H9 (cell line): ENCODE measurements around the gene AMDHD2. TPM values are rescaled to one million over a fixed set of nuclear protein-coding genes. Genes with fewer than 3 reads are reported as not detected.
"Not testable (repeated sequence)": the region's sequence is repeated elsewhere in the genome, so short reads cannot be mapped to it uniquely, and the experiment has no call there.

Source experiments
- DNase-seq: peaks from one replicate; pipeline ENCODE4 v3.0.0-alpha.2; 2017
- H2AFZ ChIP-seq: one replicate; pipeline ENCODE4 v1.6.1; 2013; ENCODE audit warnings: mild to moderate bottlenecking, low read length, control low read depth, moderate library complexity
- H2AK5ac ChIP-seq: 2 replicates; pipeline ENCODE4 v1.6.1; 2013; ENCODE audit warnings: low read length, control low read depth, mixed read lengths; ENCODE audit not compliant: insufficient read length
- H2BK120ac ChIP-seq: one replicate; pipeline ENCODE4 v1.6.1; 2013; ENCODE audit warnings: low read depth, mild to moderate bottlenecking, low read length, control low read depth, inconsistent platforms; ENCODE audit not compliant: poor library complexity, severe bottlenecking
- H2BK12ac ChIP-seq: 2 replicates; pipeline ENCODE4 v1.6.1; 2013; ENCODE audit warnings: low read length, control low read depth, mixed read lengths, low read depth; ENCODE audit not compliant: insufficient read length
- H2BK15ac ChIP-seq: 2 replicates; pipeline ENCODE4 v1.6.1; 2013; ENCODE audit warnings: low read depth, low read length, control low read depth
- H2BK20ac ChIP-seq: one replicate; pipeline ENCODE4 v1.6.1; 2013; ENCODE audit warnings: low read depth, mild to moderate bottlenecking, low read length, control low read depth, inconsistent platforms; ENCODE audit not compliant: poor library complexity, severe bottlenecking
- H2BK5ac ChIP-seq: 2 replicates; pipeline ENCODE4 v1.6.1; 2013; ENCODE audit warnings: low read length, control low read depth, mixed read lengths; ENCODE audit not compliant: insufficient read length
- H3K14ac ChIP-seq: 2 replicates; pipeline ENCODE4 v1.6.1; 2013; ENCODE audit warnings: low read length, control low read depth; ENCODE audit not compliant: insufficient read depth
- H3K18ac ChIP-seq: 2 replicates; pipeline ENCODE4 v1.6.1; 2013; ENCODE audit warnings: low read depth, mild to moderate bottlenecking, mixed read lengths, low read length, control low read depth; ENCODE audit not compliant: insufficient read length
- H3K23ac ChIP-seq: 2 replicates; pipeline ENCODE4 v1.6.1; 2013; ENCODE audit warnings: low read length, control low read depth, mixed read lengths, low read depth; ENCODE audit not compliant: insufficient read length
- H3K23me2 ChIP-seq: 2 replicates; pipeline ENCODE4 v1.6.1; 2013; ENCODE audit warnings: low read depth, mild to moderate bottlenecking, mixed read lengths, low read length, control low read depth; ENCODE audit not compliant: insufficient read length, poor library complexity, severe bottlenecking
- H3K27ac ChIP-seq: 2 replicates; pipeline ENCODE4 v1.5.1; 2013; ENCODE audit warnings: low read length, control low read depth, mixed read lengths, low read depth; ENCODE audit not compliant: insufficient read length
- H3K27me3 ChIP-seq: 2 replicates; pipeline ENCODE4 v1.6.1; 2013; ENCODE audit warnings: low read length, control low read depth, inconsistent platforms; ENCODE audit not compliant: insufficient read depth
- H3K4ac ChIP-seq: 2 replicates; pipeline ENCODE4 v1.6.1; 2013; ENCODE audit warnings: low read depth, mild to moderate bottlenecking, control low read depth, inconsistent platforms, low read length, moderate library complexity
- H3K4me1 ChIP-seq: 2 replicates; pipeline ENCODE4 v1.6.1; 2013; ENCODE audit warnings: low read length, control low read depth, inconsistent platforms; ENCODE audit not compliant: insufficient read depth
- H3K4me2 ChIP-seq: 2 replicates; pipeline ENCODE4 v1.6.1; 2013; ENCODE audit warnings: low read length, control low read depth, mixed read lengths; ENCODE audit not compliant: insufficient read length, insufficient read depth
- H3K56ac ChIP-seq: 2 replicates; pipeline ENCODE4 v1.6.1; 2013; ENCODE audit warnings: low read depth, mild to moderate bottlenecking, mixed read lengths, low read length, control low read depth; ENCODE audit not compliant: insufficient read length
- H3K79me1 ChIP-seq: 2 replicates; pipeline ENCODE4 v1.6.1; 2013; ENCODE audit warnings: low read depth, mild to moderate bottlenecking, moderate library complexity, low read length, control low read depth, inconsistent platforms; ENCODE audit not compliant: insufficient read depth, poor library complexity, severe bottlenecking
- H3K79me2 ChIP-seq: 2 replicates; pipeline ENCODE4 v1.6.1; 2013; ENCODE audit warnings: low read length, control low read depth, inconsistent platforms; ENCODE audit not compliant: insufficient read depth
- H3K9ac ChIP-seq: 2 replicates; pipeline ENCODE4 v1.6.1; 2013; ENCODE audit warnings: low read length, control low read depth, mixed read lengths; ENCODE audit not compliant: insufficient read length; ENCODE audit errors: extremely low read depth
- H3K9me3 ChIP-seq: one replicate; pipeline ENCODE4 v1.6.1; 2013; ENCODE audit warnings: low read depth, low read length, inconsistent platforms; ENCODE audit not compliant: control insufficient read depth
- H3T11ph ChIP-seq: one replicate; pipeline ENCODE4 v1.6.1; 2013; ENCODE audit warnings: mild to moderate bottlenecking, low read length, control low read depth, inconsistent platforms
- H4K20me1 ChIP-seq: one replicate; pipeline ENCODE4 v1.6.1; 2013; ENCODE audit not compliant: control insufficient read depth, insufficient read length, insufficient read depth
- H4K5ac ChIP-seq: 2 replicates; pipeline ENCODE4 v1.6.1; 2013; ENCODE audit warnings: low read depth, mild to moderate bottlenecking, mixed read lengths, low read length, control low read depth; ENCODE audit not compliant: insufficient read length
- H4K8ac ChIP-seq: replicated peaks from 2 replicates; pipeline ENCODE4 v1.6.1; 2013; ENCODE audit warnings: low read length, control low read depth, mixed read lengths, low read depth; ENCODE audit not compliant: insufficient read length
- H4K91ac ChIP-seq: 2 replicates; pipeline ENCODE4 v1.6.1; 2013; ENCODE audit warnings: low read depth, mild to moderate bottlenecking, moderate library complexity, mixed read lengths, low read length, control low read depth; ENCODE audit not compliant: insufficient read length
- H3K27ac Mint-ChIP-seq, 3 experiments: 2 replicates in 2 of 3; 3 replicates in 1 of 3; pipeline ENCODE4 v1.8.0; 2020 to 2021; ENCODE audit warnings: mixed read lengths in 3 of 3, mild to moderate bottlenecking in 1 of 3, moderate library complexity in 1 of 3
- H3K27me3 Mint-ChIP-seq: 2 replicates; pipeline ENCODE4 v1.8.0; 2021; ENCODE audit warnings: low read depth, mild to moderate bottlenecking, moderate library complexity, mixed read lengths
- H3K36me3 Mint-ChIP-seq, 3 experiments: 2 replicates in 2 of 3; 3 replicates in 1 of 3; pipeline ENCODE4 v1.8.0; 2020 to 2021; ENCODE audit warnings: low read depth in 3 of 3, mixed read lengths in 3 of 3; ENCODE audit not compliant: insufficient read depth in 1 of 3
- H3K4me1 Mint-ChIP-seq, 2 experiments: 2 replicates each; pipeline ENCODE4 v1.8.0; 2020; ENCODE audit warnings: mixed read lengths in 2 of 2
- H3K4me3 Mint-ChIP-seq, 2 experiments: 2 replicates in 1 of 2; 3 replicates in 1 of 2; pipeline ENCODE4 v1.8.0; 2020 to 2021; ENCODE audit warnings: mild to moderate bottlenecking in 2 of 2, mixed read lengths in 2 of 2, moderate library complexity in 1 of 2
- H3K9me3 Mint-ChIP-seq, 2 experiments: 2 replicates in 1 of 2; 3 replicates in 1 of 2; pipeline ENCODE4 v1.8.0; 2020; ENCODE audit warnings: mild to moderate bottlenecking in 2 of 2, mixed read lengths in 2 of 2, moderate library complexity in 1 of 2
- CTCF ChIP-seq: fragments of 200-600 bp; sonication (generic); conservative IDR thresholded peaks from 3 replicates; pipeline ENCODE4 v1.8.0; 2021; ENCODE audit warnings: antibody characterized with exemption, mild to moderate bottlenecking
- WGBS: extraction: QIAGEN DNeasy Blood & Tissue Kit; methylation state at CpG from one replicate; pipeline ENCODE4 v1.1.7; 2013; ENCODE audit warnings: missing lambda C conversion rate, low lambda C conversion rate, mixed read lengths; ENCODE audit not compliant: insufficient read length; ENCODE audit errors: extremely low coverage; 5-methylcytosine and 5-hydroxymethylcytosine counted together
- total RNA-seq: library from RNA; stranded (reverse); gene quantifications from 2 replicates; pipeline ENCODE4 v1.2.1, GENCODE V29; 2021

Gene AMDHD2
- total RNA-seq, 1 experiment from 2014 or later = 61.5 TPM

- not testable (repeated sequence) for H3K18ac ChIP-seq, H3K27ac ChIP-seq
Observed at GRCh38 chr16:2560798-2561133, 40.6 kb downstream of the AMDHD2 start.

GRCh38 chr16:2567506-2567905 lies 47.3 kb downstream of the AMDHD2 start:
- not testable (repeated sequence) for H3K4me3 Mint-ChIP-seq, H3K27me3 ChIP-seq, H4K20me1 ChIP-seq, H4K91ac ChIP-seq, H4K5ac ChIP-seq, H2AK5ac ChIP-seq, H3K4me2 ChIP-seq, H2BK120ac ChIP-seq, H3K36me3 Mint-ChIP-seq, H3K9ac ChIP-seq, H3K27me3 Mint-ChIP-seq, H3K18ac ChIP-seq, H2BK20ac ChIP-seq, H4K8ac ChIP-seq, H3K79me2 ChIP-seq, H3K56ac ChIP-seq, H2BK15ac ChIP-seq, DNase-seq, H3K27ac Mint-ChIP-seq, H3K27ac ChIP-seq, H3K9me3 Mint-ChIP-seq, H3K4me1 ChIP-seq, H3K23me2 ChIP-seq, H2BK5ac ChIP-seq, H3K9me3 ChIP-seq, H3K23ac ChIP-seq, H2AFZ ChIP-seq, H3K79me1 ChIP-seq, H3T11ph ChIP-seq, H3K4ac ChIP-seq, H2BK12ac ChIP-seq, H3K4me1 Mint-ChIP-seq, H3K14ac ChIP-seq
- no CpG with 5 or more reads among the region's 6 CpGs for WGBS

More at GRCh38 chr16:2560798-2561133, 40.6 kb downstream of the AMDHD2 start:
- H3K4me3 Mint-ChIP-seq, H3K4ac ChIP-seq, H4K20me1 ChIP-seq, H3K9me3 ChIP-seq, H2BK20ac ChIP-seq, H2BK5ac ChIP-seq, H3K79me1 ChIP-seq, H3K4me2 ChIP-seq, H2AFZ ChIP-seq, H2AK5ac ChIP-seq, H4K8ac ChIP-seq, H3K9ac ChIP-seq, H3K14ac ChIP-seq, H3K79me2 ChIP-seq, DNase-seq, H3K4me1 Mint-ChIP-seq, H3K4me1 ChIP-seq, H2BK12ac ChIP-seq, H3K56ac ChIP-seq, H2BK120ac ChIP-seq, H2BK15ac ChIP-seq, H3T11ph ChIP-seq, H3K36me3 Mint-ChIP-seq, H3K23ac ChIP-seq, H3K9me3 Mint-ChIP-seq, H3K23me2 ChIP-seq, H3K27ac Mint-ChIP-seq, H4K91ac ChIP-seq, H3K27me3 Mint-ChIP-seq, H4K5ac ChIP-seq, H3K27me3 ChIP-seq: not testable (repeated sequence)
- peak; percentile 59 for TF ChIP-seq CTCF
- no CpG with 5 or more reads among the region's 4 CpGs for whole genome bisulfite sequencing
